Stimulated activated CD4-positive, alpha-beta T cell treated with anti-CD3 and anti-CD28 coated beads, TNF-alpha, amount 100 ng/mL, for 24 hours (primary cell): Measurements from ENCODE around the gene FOXP1.

Experiments
- DNase-seq, 3 experiments: peaks; one replicate each; pipeline ENCODE4 v3.0.0-alpha.2; 2020; ENCODE audit warnings: low read depth in 3 of 3

FOXP1 gene

GRCh38 chr3:71583566-71584393, at the start of gene FOXP1:
Gene FOXP1, minus strand, starts transcription at chr3:71583728. Its CDS starts 385,347 bp downstream, at chr3:71198381.
- DNase-seq: peak; percentile 45 to 60 (median 46)

GRCh38 chr3:71629711-71630110, 46.2 kb upstream of the FOXP1 start:
- DNase-seq: no peak

GRCh38 chr3:71629289-71629688, 45.8 kb upstream of the FOXP1 start:
- no peak for DNase-seq

- DNase-seq: no peak
Observed at GRCh38 chr3:71628522-71628921, 45.0 kb upstream of the FOXP1 start.

- DNase-seq: no peak
Observed at GRCh38 chr3:71625676-71626075, 42.1 kb upstream of the FOXP1 start.

- DNase-seq: no peak
Observed at GRCh38 chr3:71621825-71622537, 38.5 kb upstream of the FOXP1 start.

- DNase-seq: no peak
Observed at GRCh38 chr3:71618538-71618937, 35.0 kb upstream of the FOXP1 start.

GRCh38 chr3:71616571-71617021, 33.1 kb upstream of the FOXP1 start:
- no peak for DNase-seq

- DNase-seq: no peak
Observed at GRCh38 chr3:71614869-71615268, 31.3 kb upstream of the FOXP1 start.

- no peak for DNase-seq
Observed at GRCh38 chr3:71614426-71614825, 30.9 kb upstream of the FOXP1 start.

GRCh38 chr3:71611099-71611498, 27.6 kb upstream of the FOXP1 start:
- no peak for DNase-seq

- no peak for DNase-seq
Observed at GRCh38 chr3:71607364-71607763, 23.8 kb upstream of the FOXP1 start.

GRCh38 chr3:71606582-71606981, 23.1 kb upstream of the FOXP1 start:
- no peak for DNase-seq

- no peak for DNase-seq
Observed at GRCh38 chr3:71602256-71602655, 18.7 kb upstream of the FOXP1 start.

- no peak for DNase-seq
Observed at GRCh38 chr3:71601811-71602210, 18.3 kb upstream of the FOXP1 start.

- DNase-seq: no peak
Observed at GRCh38 chr3:71600646-71601288, 17.2 kb upstream of the FOXP1 start.

GRCh38 chr3:71599416-71599815, 15.9 kb upstream of the FOXP1 start:
- no peak for DNase-seq

GRCh38 chr3:71598292-71598691, 14.8 kb upstream of the FOXP1 start:
- no peak for DNase-seq

GRCh38 chr3:71597286-71597685, 13.8 kb upstream of the FOXP1 start:
- no peak for DNase-seq

- DNase-seq: no peak
Observed at GRCh38 chr3:71593106-71593505, 9.6 kb upstream of the FOXP1 start.

GRCh38 chr3:71591101-71591500, 7.6 kb upstream of the FOXP1 start:
- DNase-seq: no peak

GRCh38 chr3:71589132-71589531, 5.6 kb upstream of the FOXP1 start:
- no peak for DNase-seq

GRCh38 chr3:71587958-71588357, 4.4 kb upstream of the FOXP1 start:
- DNase-seq: no peak
